Renal cortex interstitium (tissue), 11 donors: Measurements from ENCODE around the gene CAMKK2. TPM values are rescaled to one million over a fixed set of nuclear protein-coding genes. Genes with fewer than 3 reads are reported as not detected.
"Not testable (repeated sequence)": the region's sequence is repeated elsewhere in the genome, so short reads cannot be mapped to it uniquely, and the experiment has no call there.

Experiments used
- DNase-seq, 11 donors: peaks; one replicate each; pipeline ENCODE4 v3.0.0-alpha.2; 2013; ENCODE audit warnings: low read depth in 9 of 11, low spot score in 4 of 11; ENCODE audit errors: extremely low read depth in 1 of 11
- polyA plus RNA-seq, 3 donors: library from polyadenylated mRNA; unstranded; fragments of 120-200 nt; gene quantifications; one replicate each; pipeline ENCODE4 v1.2.1, GENCODE V29; 2013; ENCODE audit not compliant: insufficient read length in 3 of 3

Gene CAMKK2
- polyA plus RNA-seq, 3 donors = 35.1 to 37.0 (median 35.2) TPM

DNA sequence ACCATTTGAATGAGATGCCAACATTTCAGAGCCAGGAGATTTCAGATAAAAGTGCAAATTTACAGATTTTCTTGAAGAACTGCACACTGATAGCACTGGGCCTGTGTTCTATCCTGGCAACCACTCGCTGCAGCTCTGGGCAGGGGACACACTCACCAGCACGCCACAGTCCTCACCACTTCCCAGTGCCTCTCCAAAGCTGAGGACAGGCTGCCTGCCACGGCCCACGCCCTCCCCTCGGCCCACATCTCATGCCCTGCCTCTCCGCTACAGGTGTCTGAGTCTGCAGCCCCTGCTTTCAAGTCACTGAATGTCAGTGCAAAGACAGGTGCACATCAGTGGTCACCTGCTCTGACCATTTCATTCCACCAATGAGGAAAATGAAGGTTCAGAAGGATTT, 12.7 kb downstream of the CAMKK2 start:
- no peak for DNase-seq

DNA sequence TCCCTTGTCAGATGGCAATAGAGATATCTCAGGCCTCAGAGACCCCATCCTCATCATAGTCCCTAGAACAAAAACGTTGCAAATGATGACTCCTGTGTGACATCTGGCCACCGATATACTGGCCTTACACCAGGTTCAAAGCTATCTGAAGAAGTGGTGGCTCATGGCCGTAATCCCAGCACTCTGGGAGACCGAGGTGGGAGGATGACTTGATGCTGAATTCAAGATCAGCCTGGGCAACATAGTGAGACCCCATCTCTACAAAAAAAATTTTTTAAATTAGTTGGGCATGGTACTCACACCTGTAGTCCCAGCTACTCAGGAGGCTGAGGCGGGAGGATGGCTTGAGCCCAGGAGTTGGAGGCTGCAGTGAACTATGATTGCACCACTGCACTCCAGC, 13.1 kb downstream of the CAMKK2 start:
- DNase-seq = no peak

DNA sequence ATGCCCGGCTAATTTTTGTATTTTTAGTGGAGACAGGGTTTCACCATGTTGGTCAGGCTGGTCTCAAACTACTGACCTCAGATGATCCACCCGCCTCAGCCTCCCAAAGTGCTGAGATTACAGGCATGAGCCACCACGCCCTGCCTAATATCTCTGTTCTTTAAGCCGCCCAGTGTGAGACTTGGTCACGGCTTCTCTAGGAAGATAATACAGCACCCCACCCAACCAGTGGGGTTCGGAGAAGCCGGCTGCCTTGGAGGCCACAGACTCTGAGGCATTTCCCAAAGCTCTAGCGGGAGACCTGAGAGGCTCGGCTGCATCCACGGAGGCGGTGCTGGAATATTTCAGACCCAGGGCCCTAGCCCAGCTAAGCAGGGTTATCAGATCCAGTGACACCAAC, 13.6 kb downstream of the CAMKK2 start:
- not testable (repeated sequence) for DNase-seq

DNA sequence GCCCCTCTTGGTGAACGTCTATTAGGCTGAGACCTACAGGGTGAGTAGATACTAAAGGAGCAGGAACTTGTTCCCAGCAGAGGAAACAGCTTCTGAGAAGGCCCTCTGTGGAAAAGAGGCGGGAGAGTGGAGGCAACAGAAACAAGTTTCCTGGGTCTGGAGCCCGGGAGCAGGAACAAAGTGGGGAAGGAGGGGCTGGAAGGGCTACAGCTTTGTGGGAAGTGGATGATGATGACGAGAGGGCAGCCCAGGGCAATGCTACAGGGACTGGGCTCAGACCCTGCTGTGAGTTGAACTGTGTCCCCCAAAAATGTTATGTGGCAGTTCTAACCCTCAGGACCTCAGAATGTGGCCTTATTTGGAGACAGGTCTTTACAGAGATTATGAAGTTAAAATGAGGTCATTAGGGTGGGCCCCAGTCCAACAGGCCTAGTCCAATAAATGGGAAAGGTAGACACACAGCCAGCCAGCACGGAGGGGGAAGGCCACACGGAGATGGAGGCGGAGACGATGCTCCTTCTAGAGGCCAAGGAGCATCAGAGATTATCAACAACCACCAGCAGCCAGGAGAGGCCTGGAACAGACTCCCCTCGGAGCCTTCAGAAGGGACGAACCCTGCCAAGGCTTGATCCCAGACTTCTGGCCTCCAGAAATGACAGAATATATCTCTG, 14.3 kb downstream of the CAMKK2 start:
- no peak for DNase-seq

DNA sequence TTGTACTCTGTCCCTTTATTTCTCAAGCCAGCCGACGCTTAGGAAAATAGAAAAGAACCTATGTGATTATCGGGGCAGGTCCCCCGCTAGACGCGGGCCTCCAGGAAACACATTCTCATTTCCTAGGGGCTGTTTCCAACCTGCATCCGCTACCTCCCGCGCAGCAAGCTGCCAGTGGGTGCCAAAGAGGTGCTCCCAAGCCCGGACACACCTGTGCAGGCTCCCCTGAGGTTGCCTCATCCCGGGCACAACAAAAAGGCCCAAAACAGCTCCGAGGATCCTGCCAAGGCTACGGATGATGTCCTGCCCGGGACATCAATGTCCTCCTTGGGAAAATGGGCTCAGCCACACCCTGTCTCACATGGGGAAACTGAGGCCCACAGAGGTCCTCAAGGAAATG, 15.4 kb downstream of the CAMKK2 start:
- DNase-seq = not testable (repeated sequence)

DNA sequence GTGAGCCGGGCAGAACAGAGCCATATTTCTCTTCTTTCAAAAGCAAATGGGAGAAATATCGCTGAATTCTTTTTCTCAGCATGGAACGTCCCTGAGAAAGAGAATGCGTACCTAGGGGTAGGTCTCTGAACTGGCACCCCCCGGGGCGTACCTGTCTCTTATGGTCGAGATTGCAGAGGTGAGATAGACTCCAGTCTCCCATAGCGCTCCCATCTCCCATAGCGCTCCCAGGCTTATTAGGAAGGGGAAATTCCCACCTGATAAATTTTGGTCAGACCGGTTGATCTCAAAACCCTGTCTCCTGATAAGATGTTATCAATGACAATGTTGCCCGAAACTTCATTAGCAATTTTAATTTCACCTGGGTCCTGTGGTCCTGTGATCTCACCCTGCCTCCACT, 16.0 kb downstream of the CAMKK2 start:
- DNase-seq = not testable (repeated sequence)

DNA sequence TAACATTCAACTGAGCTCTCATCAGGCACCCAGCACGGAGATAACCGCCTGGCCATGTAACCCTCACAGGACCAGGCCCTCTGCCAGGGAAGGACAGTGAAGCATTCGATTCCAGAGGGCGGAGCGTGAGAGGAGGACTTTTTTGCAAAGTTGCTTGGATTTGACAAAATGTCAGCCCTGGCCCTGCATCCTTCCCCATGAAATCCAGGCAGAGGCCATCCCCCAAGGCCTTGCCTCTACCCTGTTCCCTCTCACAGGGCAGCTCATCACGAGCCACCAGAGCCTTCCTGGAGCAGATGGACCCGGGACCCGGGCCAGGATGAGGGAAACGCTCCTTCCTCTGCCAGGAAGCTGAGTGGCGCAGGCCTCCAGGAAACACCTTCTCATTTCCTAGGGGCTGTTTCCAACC, 17.0 kb downstream of the CAMKK2 start:
- DNase-seq = no peak

DNA sequence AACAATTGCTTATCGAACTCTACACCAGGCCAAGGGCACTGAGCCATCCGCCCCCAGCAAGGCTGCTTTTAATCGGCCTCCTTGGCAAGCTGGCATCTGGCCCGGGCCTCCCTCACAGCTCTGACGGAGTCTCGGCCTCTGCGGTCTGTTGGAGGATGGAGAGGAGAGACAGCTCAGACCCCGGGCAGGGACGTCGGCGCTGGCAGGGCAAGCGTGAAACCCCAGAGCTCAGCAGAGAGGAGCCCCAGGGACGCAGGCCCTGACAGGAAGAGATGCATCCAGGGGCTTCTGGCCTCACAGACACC, 17.5 kb downstream of the CAMKK2 start:
- no peak for DNase-seq

DNA sequence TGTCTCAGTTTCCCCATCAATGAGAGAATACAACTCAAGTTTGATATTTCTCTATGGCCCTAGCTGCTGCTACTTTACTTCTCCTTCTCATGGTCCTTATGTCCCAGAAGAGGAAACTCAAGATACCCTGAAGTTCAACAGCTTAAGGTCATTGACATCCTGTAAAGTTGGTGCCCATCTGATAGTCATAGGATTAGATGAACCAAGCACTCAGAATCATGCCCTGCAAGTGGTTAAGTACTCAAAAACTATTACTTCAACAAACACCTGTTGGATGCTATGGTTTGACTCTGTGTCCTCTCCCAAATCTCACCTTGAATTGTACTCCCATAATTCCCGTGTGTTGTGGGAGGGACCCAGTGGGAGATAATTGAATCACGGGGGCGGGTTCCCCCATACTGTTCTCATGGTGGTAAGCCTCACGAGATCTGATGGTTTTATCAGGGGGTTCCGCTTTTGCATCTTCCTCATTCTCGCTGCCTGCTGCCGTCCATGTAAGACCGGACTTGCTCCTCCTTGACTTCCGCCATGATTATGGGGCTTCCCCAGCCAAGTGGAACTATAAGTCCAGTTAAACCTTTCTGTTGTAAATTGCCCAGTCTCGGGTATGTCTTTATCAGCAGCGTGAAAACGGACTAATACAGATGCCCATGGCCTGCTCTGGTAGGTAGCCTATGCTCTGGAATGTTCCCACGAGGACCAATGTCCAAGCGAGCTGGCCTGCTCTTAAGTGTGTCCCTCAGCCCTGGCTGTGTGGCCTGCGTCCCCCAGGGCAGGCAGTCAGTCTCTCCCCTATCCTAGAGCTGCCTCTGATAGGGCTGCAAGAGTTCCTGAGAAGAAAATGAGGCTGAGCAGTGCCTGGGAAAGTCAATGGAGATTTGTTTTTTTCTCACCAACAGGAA, 18.1 kb downstream of the CAMKK2 start:
- DNase-seq = no peak

DNA sequence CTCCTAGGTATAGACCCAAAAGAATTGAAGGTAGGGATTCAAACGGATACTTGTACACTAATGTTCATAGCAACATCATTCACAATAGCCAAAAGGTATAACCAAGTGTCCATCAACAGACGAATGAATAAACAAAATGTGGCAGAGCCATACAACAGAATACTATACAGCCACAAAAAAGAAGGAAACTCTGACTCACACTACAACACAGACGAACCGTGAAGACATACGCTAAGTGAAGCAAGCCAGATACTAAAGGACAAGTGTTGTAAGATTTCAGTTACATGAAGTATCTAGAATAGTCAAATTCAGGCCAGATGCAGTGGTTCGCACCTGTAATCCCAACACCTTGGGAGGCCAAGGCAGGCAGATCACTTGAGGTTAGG, 19.1 kb downstream of the CAMKK2 start:
- no peak for DNase-seq

DNA sequence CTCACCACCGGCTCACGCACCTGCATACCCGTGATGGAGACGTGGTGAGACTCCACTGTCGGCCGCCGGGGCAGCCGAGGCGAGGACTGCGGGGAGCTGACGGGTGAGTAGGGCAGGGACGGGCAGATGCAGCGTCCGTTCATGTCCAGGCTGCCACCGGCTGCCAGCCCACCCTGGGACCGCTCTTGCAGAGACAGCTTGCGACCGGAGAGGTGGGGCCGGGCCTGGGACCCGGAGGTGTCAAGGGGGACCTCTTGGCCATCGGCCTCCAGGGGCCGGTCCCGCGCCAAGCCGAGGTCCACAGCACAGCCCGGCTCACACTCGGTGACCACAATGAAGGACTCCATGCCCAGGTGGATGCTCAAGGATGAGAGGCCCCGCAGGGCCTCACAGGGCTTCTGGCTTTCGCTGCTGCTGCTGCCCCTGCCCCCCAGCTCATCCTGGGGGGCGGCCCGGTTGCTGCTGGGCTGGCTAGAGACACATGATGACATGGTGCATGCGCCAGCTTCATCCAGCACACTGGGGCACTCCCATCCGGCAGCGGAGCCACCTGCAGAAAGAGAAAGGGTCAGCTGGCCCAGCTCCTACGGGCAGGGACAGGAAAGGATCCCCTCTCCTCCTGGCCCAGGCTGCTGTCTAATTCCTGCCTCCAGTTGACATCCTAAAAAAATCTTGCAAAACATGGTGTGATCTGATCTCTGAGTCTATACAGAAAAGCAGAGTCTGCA, 22.3 kb downstream of the CAMKK2 start:
- no peak for DNase-seq

DNA sequence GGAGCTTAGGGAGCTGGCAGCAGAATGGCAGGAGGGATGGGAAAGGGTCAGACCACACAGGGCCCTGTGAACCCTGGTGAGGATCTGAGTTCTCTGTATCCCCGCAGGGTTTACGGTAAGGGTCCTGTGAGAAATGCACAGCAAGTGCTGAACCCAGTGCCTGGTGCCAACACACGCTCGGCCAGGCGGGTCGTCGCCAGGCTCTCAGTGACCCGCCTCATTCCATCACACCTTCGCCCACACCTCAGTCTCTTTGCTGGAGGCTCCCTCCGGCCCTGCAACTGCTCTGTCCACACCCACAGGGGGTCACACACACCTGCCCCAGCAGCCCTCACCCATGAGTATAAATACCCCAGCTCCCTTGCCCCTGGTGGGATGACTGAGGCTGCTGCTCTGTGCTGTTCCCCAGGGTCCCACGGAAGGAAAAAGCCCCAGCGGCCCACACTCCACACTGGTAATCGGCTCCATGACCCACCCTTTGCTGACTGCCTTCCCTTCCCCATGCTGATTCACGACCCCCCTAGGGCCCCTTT, 23.1 kb downstream of the CAMKK2 start:
- DNase-seq = no peak

DNA sequence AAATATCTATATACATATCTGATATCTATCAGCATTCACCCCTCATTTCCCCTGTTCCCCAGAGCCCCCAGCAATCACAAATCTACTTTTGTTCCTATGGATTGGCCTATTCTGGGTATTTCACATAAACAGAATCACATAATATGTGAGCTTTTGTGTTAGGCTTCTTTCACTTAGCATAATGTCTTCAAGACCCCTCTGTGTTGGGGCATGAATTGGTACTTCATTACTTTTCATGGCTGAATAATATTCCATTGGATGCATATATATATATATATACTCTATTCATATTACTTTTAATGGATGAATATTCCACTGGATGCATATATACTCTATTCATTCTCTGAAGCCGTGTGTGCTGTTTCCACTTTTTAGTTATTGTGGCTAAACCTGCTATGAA, 28.7 kb downstream of the CAMKK2 start:
- no peak for DNase-seq

DNA sequence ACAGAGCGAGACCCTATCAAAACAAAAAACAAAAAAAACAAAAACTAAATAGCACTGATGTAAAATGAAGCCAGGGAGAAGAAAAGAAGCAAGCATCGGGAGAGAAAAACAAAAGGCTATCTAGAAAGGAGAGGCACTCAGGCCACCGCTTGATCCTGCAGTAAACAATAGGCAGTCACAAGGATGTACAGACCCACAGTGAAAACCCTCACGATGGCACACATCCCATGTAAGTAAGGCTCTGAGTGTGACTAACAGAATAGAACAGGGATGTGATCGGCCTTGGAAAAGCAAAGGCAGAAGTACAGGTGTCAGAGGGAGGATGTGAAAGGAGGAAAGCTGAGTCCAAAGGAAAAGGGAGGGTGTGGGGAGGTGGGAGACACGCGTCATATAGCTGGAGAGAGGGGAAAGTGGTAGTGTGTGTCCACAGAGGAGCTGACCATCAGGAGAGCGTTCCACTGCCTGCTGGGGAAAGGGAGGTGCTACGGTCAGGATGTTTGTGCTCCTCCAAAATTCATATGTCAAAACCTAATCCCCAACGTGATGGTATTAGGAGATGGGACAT, 31.5 kb downstream of the CAMKK2 start:
- DNase-seq = no peak

DNA sequence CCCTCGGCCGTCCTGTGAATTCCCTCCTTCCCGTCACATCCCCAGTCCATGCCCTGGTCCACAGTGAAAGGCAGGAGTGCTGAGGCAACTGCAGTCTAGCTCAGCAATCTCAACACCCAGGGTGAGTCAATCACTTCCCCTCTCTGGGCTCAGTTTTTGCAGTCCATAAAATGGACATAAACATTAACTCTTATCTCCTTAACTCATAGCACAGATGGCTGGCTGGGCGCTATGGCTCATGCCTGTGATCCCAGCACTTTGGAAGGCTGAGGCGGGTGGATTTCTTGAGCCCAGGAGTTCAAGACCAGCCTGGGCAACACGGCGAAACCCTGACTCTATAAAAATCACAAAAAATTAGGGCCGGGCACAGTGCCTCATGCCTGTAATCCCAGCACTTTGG, 32.4 kb downstream of the CAMKK2 start:
- no peak for DNase-seq

DNA sequence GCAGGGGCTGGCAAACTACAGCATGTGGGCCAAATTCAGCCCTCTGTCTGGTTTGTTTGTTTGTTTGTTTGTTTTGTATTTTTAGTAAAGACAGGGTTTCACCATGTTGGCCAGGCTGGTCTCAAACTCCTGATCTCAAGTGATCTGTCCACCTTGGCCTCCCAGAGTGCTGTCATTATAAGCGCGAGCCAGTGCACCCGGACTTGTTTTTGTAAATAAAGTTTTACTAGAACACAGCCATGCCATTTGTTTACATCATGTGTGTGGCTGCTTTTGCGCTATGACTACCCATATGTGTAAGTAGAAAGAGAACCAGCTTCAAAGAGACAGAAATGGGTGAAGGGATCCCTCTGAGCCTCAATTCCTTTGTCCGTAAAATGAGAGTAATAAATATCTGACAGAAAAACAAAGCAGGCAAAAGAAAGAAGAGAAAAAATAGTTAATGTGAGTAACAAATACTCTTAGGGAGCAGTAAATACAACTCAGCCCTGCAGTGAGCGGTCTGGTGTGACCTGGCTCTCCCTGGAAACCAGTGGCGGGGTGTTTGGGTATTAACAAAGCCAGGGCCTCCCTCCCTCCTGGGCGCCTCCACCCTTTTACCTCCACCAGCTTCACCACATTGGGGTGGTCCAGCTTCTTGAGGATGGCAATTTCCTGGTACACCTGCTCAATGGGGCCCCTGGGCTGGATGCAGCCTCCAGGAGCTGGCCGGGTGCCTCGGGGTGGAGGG, 33.1 kb downstream of the CAMKK2 start:
- DNase-seq = no peak

DNA sequence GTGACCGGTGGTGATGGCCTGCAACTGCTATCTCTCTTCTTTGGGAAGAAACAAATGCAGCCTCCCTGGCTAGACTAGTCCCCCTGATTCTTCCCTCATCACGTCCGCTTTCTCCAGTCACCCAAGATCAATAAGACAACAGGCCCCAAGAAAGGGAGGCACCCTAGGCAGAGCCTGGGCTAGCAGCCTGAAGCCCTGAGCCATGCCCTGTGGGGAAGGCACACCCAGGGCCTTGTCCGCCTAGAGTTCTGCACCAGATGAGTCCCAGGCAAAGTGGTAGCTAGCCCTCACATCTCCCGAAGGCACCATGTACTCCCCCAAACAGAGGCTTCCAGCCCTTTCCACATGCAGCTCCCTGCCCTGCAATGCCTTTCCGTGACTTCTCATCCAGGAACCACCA, 35.1 kb downstream of the CAMKK2 start:
- no peak for DNase-seq

DNA sequence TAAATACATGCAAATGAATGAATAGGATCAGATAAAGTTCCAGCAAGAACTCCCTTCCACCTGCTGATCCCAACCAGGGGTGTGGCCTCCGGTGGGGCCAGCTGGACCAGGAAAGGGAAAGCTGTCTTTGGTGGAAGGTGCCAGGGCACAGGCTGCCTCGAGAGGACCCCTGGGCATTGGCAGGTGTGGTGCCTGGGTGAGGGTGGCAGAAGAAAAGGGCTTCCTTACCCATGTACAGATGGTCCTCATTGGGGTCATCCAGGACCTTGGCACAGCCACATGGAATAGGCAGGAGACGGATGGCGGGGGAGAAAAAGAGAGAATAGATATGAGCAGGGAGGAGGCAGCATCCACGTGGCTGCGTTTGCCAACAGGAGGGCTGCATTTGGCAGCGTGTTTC, 36.4 kb downstream of the CAMKK2 start:
- no peak for DNase-seq

DNA sequence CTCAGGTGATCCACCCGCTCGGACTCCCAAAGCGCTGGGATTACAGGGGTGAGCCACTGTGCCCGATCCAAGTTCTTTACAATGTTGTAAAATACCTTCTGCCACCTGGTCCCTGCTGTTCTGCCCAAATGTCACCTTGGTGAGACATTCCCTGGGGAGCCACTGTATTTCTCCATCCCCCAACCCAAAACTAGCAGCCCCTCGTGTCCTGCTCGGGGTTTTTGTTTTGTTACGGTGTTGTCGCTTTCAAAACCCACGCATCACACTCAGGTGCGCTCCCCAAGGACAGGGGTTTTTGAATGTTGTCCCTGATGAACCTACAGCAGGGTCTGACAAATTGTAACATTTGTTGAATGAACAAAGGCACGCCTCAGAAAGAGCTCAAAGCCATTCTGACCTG, 37.4 kb downstream of the CAMKK2 start:
- no peak for DNase-seq
